ENCODE measurements around the gene DMBT1. TPM values are rescaled to one million over a fixed set of nuclear protein-coding genes. Genes with fewer than 3 reads are reported as not detected.

Gene DMBT1
- total RNA-seq, 1 donor from 2014 or later = not detected

DNA sequence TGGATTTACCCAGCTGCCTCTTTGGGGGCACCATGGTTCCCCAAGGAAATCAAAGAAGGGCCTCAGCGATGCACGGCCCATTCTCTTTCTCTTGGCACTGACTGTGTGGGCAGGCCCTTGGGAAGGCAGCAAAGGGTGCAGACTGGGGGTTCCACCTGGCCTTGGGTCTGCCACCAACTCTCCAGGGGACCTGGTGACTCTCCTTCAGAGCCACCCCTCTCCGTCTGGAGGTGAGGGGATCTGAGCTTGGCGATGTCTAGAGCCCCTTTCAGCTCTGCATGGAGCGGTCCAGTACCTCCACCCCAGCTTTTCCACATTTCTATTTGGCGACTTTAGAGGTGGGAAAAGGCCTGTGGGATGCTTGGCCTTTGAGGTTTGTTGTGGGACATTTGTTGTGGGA lies 70.0 kb downstream of the DMBT1 start:
- TF ChIP-seq, protein P1, sequence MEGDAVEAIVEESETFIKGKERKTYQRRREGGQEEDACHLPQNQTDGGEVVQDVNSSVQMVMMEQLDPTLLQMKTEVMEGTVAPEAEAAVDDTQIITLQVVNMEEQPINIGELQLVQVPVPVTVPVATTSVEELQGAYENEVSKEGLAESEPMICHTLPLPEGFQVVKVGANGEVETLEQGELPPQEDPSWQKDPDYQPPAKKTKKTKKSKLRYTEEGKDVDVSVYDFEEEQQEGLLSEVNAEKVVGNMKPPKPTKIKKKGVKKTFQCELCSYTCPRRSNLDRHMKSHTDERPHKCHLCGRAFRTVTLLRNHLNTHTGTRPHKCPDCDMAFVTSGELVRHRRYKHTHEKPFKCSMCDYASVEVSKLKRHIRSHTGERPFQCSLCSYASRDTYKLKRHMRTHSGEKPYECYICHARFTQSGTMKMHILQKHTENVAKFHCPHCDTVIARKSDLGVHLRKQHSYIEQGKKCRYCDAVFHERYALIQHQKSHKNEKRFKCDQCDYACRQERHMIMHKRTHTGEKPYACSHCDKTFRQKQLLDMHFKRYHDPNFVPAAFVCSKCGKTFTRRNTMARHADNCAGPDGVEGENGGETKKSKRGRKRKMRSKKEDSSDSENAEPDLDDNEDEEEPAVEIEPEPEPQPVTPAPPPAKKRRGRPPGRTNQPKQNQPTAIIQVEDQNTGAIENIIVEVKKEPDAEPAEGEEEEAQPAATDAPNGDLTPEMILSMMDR (conservative IDR thresholded peaks at IDR 0.05; ENCODE audit: low read depth, low read length) = no peak
- H3K4me3 ChIP-seq (ENCODE audit: low read depth, low read length) = no peak overlapping the region
- no peak for DNase-seq (ENCODE audit: low read depth)

DNA sequence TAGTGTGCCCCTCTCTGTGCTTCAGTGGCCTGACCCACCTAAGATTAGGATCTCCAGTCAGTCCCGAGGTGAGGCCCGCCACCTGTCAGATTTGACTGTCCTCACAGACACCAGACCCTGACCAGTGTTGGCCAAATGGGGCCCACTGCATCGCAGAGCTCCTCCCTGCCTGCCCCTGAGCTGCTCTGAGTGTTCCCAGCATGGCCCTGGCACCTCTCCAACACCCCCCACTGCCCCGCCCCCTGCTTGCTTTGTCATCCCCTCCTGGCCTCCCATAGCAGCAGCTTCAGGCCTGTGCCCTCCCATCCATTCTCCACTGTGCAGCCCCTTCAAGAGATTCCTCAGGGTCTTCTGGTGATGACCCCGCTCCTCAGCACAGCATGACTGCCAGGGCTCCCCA lies 71.5 kb downstream of the DMBT1 start:
- TF ChIP-seq, protein P1 (conservative IDR thresholded peaks at IDR 0.05; ENCODE audit: low read depth, low read length) = no peak
- no peak for DNase-seq (ENCODE audit: low read depth)
- no peak overlapping the region for H3K4me3 ChIP-seq (ENCODE audit: low read depth, low read length)

DNA sequence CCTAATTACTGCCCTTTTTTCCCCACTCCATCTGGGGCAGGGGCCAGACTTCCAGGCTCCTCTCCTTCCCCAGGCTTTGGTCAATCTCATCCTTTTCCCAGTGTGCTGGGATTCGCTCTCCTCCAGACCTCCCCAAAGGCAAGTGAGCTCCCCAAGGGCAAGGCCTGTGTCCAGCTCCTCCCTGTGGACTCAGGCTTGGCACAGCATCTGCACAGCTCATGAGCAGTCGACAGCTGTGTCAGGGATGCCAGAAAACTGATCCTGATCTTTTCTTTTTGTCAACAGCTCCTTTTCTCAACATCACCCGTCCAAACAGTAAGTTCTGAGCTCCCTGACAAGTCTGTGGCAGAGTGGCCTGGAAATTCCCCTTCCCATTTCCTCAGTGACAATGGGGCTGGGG lies 72.0 kb downstream of the DMBT1 start:
- no peak for DNase-seq (ENCODE audit: low read depth)
- no peak overlapping the region for H3K4me3 ChIP-seq (ENCODE audit: low read depth, low read length)
- TF ChIP-seq, protein P1 (conservative IDR thresholded peaks at IDR 0.05; ENCODE audit: low read depth, low read length) = no peak

DNA sequence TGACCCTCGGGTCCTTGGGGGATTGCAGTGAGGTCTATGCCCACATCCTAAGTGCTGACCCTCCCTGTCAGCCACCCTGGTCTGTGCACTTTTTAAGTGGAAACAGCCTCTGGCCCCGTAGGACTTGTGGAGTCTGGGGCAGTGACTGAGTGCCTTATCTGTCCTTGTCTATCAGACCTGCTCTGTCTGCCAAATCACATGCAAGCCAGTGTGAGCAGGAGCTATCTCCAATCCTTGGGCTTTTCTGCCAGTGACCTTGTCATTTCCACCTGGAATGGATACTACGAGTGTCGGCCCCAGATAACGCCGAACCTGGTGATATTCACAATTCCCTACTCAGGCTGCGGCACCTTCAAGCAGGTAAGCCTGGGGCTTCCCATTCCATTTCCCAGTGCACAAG lies 76.4 kb downstream of the DMBT1 start:
- no peak for DNase-seq (ENCODE audit: low read depth)
- no peak overlapping the region for H3K4me3 ChIP-seq (ENCODE audit: low read depth, low read length)
- TF ChIP-seq, protein P1 (conservative IDR thresholded peaks at IDR 0.05; ENCODE audit: low read depth, low read length) = no peak

DNA sequence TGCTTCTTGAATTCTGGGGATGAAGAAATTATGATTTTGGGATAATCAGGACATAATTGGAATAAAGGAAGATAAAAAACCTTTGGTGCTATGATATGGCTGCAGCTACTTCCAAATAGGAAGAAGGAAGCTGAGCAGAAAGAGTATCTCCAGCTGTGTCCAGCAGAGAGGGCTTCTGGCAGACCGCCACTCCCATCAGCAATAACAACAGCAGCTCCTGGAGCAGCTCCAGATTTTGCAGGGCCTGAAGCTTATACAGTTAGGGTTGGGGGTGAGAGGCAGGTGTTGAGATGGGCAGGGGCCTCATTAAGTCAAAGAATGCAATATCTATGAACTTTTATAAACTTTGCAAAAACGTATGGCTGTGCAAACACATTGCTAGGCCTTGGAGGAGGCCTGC lies 76.8 kb downstream of the DMBT1 start:
- no peak overlapping the region for H3K4me3 ChIP-seq (ENCODE audit: low read depth, low read length)
- TF ChIP-seq, protein P1 (conservative IDR thresholded peaks at IDR 0.05; ENCODE audit: low read depth, low read length) = no peak
- no peak for DNase-seq (ENCODE audit: low read depth)

DNA sequence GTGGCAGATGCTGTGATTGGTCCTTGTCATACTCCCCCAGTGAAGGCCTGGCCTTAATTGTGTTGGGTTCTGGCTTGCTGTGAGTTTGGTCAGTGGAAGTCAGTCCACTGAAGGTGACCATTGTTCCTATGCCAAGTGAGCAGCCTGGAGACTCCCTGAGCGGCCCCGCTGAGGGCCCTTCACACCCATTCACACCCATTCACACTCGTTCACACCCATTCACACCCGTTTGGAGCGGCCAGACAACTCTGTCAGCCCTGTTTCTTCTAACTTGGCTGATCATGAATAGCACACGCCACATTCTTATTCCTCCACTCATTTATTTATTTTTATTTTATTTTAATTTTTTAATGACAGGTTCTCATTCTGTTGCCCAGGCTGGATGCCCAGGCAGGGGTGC lies 77.6 kb downstream of the DMBT1 start:
- no peak for DNase-seq (ENCODE audit: low read depth)
- TF ChIP-seq, protein P1 (conservative IDR thresholded peaks at IDR 0.05; ENCODE audit: low read depth, low read length) = no peak
- H3K4me3 ChIP-seq (ENCODE audit: low read depth, low read length) = no peak overlapping the region

DNA sequence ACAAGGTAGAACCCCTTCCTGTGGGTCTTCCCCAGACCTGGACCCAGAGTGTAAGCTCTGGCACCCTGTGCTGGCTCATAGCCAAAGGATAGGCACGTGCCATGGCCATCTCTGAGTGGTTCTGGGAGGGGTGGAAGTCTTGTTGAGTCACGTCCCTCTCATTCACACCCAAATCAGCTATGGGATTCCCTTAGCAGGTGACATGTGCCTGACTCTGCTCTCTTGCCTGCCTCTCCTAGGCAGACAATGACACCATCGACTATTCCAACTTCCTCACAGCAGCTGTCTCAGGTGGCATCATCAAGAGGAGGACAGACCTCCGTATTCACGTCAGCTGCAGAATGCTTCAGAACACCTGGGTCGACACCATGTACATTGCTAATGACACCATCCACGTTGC lies 79.2 kb downstream of the DMBT1 start:
- no peak overlapping the region for H3K4me3 ChIP-seq (ENCODE audit: low read depth, low read length)
- TF ChIP-seq, protein P1 (conservative IDR thresholded peaks at IDR 0.05; ENCODE audit: low read depth, low read length) = no peak
- no peak for DNase-seq (ENCODE audit: low read depth)

Measured in epithelial cell of proximal tubule (primary cell).